B cell (primary cell): ENCODE measurements around the gene HPS4. TPM values are rescaled to one million over a fixed set of nuclear protein-coding genes. Genes with fewer than 3 reads are reported as not detected.

Experiments used
- ATAC-seq: fragments of 200-7000 bp; cut with Tn5 transposase; one replicate; pipeline ENCODE4 v1.10.0; 2021; ENCODE audit warnings: low read depth, mild to moderate bottlenecking, moderate number of reproducible peaks, moderate library complexity
- CTCF ChIA-PET: fragments of 350-600 bp; sonication (Branson Sonifier 250); formaldehyde crosslinking; loops from one replicate; lab custom pipeline; 2021; ENCODE audit warnings: antibody characterized with exemption, inconsistent platforms; lab: Charles Lee
- POLR2A ChIA-PET: fragments of 350-600 bp; sonication (Branson Sonifier 250); formaldehyde crosslinking; loops from one replicate; lab custom pipeline; 2021; ENCODE audit warnings: antibody characterized with exemption; lab: Charles Lee
- DNase-seq: peaks from one replicate; pipeline ENCODE4 v3.0.0; 2013
- H2AFZ ChIP-seq: 2 replicates; pipeline ENCODE4 v1.6.1; 2012; ENCODE audit warnings: mild to moderate bottlenecking, low read depth, low read length; ENCODE audit not compliant: insufficient read depth, poor library complexity, severe bottlenecking
- H3K27ac ChIP-seq, 2 donors: 1 replicate in 1 of 2; 2 replicates in 1 of 2; pipeline ENCODE4 v1.5.1; 2012 to 2013; ENCODE audit warnings: low read length in 2 of 2, mild to moderate bottlenecking in 2 of 2, moderate library complexity in 1 of 2
- H3K27me3 ChIP-seq, 4 experiments: fragments of 200-600 bp in 1 of 4; sonication (generic) in 1 of 4; replicated peaks in 1 of 4; 1 replicate in 2 of 4; 2 replicates in 2 of 4; pipeline versions ENCODE4 v1.6.1 to v1.7.0; 2013 to 2016; ENCODE audit warnings: low read length in 3 of 4, mild to moderate bottlenecking in 2 of 4, mixed read lengths in 1 of 4, moderate library complexity in 1 of 4; ENCODE audit not compliant: insufficient read depth in 4 of 4, control insufficient read depth in 3 of 4; ENCODE audit errors: control extremely low read depth in 1 of 4
- H3K36me3 ChIP-seq, 2 experiments: replicated peaks in 1 of 2; 1 replicate in 1 of 2; 2 replicates in 1 of 2; pipeline versions ENCODE4 v1.6.1 to v1.7.1; 2013; ENCODE audit warnings: low read length in 1 of 2; ENCODE audit not compliant: insufficient read depth in 2 of 2, control insufficient read depth in 1 of 2; ENCODE audit errors: control extremely low read depth in 1 of 2, extremely low read depth in 1 of 2
- H3K4me1 ChIP-seq, 2 donors: fragments of 200-600 bp in 1 of 2; sonication (generic) in 1 of 2; 1 replicate in 1 of 2; 2 replicates in 1 of 2; pipeline versions ENCODE4 v1.5.1 to v1.6.1; 2013 to 2017; ENCODE audit warnings: low read length in 2 of 2; ENCODE audit not compliant: control insufficient read depth in 2 of 2, insufficient read depth in 2 of 2
- H3K4me2 ChIP-seq: replicated peaks from 2 replicates; pipeline ENCODE3; 2012; ENCODE audit warnings: mild to moderate bottlenecking, low read depth, low read length; ENCODE audit not compliant: poor library complexity, severe bottlenecking
- H3K4me3 ChIP-seq, 5 experiments: fragments of 200-600 bp in 1 of 5; sonication (generic) in 1 of 5; 1 replicate in 3 of 5; 2 replicates in 2 of 5; pipeline versions ENCODE4 v1.5.1 to v1.7.0; 2011 to 2016; ENCODE audit warnings: low read length in 4 of 5, mild to moderate bottlenecking in 4 of 5, low read depth in 2 of 5, control low read depth in 1 of 5, moderate library complexity in 1 of 5; ENCODE audit not compliant: insufficient read depth in 1 of 5; ENCODE audit errors: control extremely low read depth in 1 of 5, extremely low read depth in 1 of 5
- H3K79me2 ChIP-seq: fragments of 200-600 bp; sonication (generic); one replicate; pipeline ENCODE4 v1.6.0; 2016; ENCODE audit warnings: low read length; ENCODE audit not compliant: control insufficient read depth, insufficient read depth
- H3K9ac ChIP-seq: fragments of 200-600 bp; sonication (generic); 2 replicates; pipeline ENCODE4 v1.6.1; 2017; ENCODE audit warnings: mild to moderate bottlenecking, low read length, moderate library complexity
- H3K9me3 ChIP-seq, 3 donors: one replicate each; pipeline versions ENCODE4 v1.6.1 to v1.7.1; 2013; ENCODE audit warnings: low read length in 2 of 3; ENCODE audit not compliant: control insufficient read depth in 2 of 3, insufficient read depth in 1 of 3; ENCODE audit errors: control extremely low read depth in 1 of 3
- H4K20me1 ChIP-seq: 2 replicates; pipeline ENCODE4 v1.6.0; 2012; ENCODE audit warnings: mild to moderate bottlenecking, low read length; ENCODE audit not compliant: insufficient read depth, control insufficient read depth, poor library complexity, severe bottlenecking
- H3K27ac Mint-ChIP-seq: one replicate; pipeline ENCODE4 v1.8.0; 2021; ENCODE audit warnings: mixed read lengths
- H3K27me3 Mint-ChIP-seq: one replicate; pipeline ENCODE4 v1.8.0; 2021; ENCODE audit warnings: mixed read lengths
- H3K4me1 Mint-ChIP-seq: one replicate; pipeline ENCODE4 v1.8.0; 2021; ENCODE audit warnings: mixed read lengths
- H3K4me3 Mint-ChIP-seq: one replicate; pipeline ENCODE4 v1.8.0; 2021; ENCODE audit warnings: mixed read lengths
- H3K9me3 Mint-ChIP-seq: one replicate; pipeline ENCODE4 v1.8.0; 2022; ENCODE audit warnings: mixed read lengths; ENCODE audit not compliant: insufficient read depth
- EZH2 ChIP-seq: IDR thresholded peaks from 2 replicates; pipeline ENCODE4 v1.6.1; 2012; ENCODE audit warnings: borderline replicate concordance, low read depth, mild to moderate bottlenecking, moderate library complexity, low read length; ENCODE audit not compliant: insufficient read depth, poor library complexity, severe bottlenecking
- WGBS: methylation state at CpG from one replicate; pipeline ENCODE4 v1.1.5; 2013; ENCODE audit warnings: missing lambda C conversion rate; ENCODE audit not compliant: insufficient coverage; 5-methylcytosine and 5-hydroxymethylcytosine counted together
- intact Hi-C: fragments of 100-400 bp; cut with micrococcal nuclease; formaldehyde crosslinking; loops from one replicate; pipeline ENCODE4 v1.10.0; 2022
- polyA plus RNA-seq: library from polyadenylated mRNA; depleted of rRNA; stranded (reverse); fragments of >200 nt; gene quantifications from 2 replicates; pipeline ENCODE4 v1.2.3, GENCODE V29; 2012
- total RNA-seq, 2 donors: library from RNA; stranded (reverse); fragments of 120-200 nt in 1 of 2; gene quantifications; 1 replicate in 1 of 2; 2 replicates in 1 of 2; pipeline versions ENCODE4 v1.2.3 to v1.2.4, GENCODE V29; 2013 to 2022
- TF ChIP-seq, protein P1 (sequence below): fragments of 200-600 bp; IDR thresholded peaks from one replicate; pipeline ENCODE4 v1.8.0; 2022; ENCODE audit warnings: antibody characterized with exemption, mild to moderate bottlenecking

Gene HPS4
- total and polyA plus RNA-seq, 2 donors (not counting 1 experiment from before 2014, with no cell fraction given) = 34.8 to 61.8 TPM

DNA sequence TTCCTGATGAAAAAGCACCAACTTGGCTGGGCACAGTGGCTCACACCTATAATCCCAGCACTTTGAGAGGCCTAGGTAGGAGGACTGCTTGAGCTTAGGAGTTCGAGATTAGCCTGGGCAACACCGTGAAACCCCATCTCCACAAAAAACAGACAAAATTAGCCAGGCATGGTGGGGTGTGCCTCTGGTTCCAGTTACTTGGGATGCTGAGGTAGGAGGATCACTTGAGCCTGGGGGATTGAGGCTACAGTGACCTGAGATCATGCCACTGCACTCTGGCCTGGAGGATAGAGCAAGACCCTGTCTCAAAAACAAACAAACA lies 3.0 kb downstream of the HPS4 start:
- POLR2A ChIA-PET = no interaction called here
- peaks cover 67% of the 10 kb centered on the region for H3K79me2 ChIP-seq
- H3K36me3 ChIP-seq = peaks cover 0 to 24% of the 10 kb centered on the region in 2 experiments
- intact Hi-C loops = loop anchor here (2.0 kb wide), 1 partner anchor 20 kb away; no protein-coding TSS in a partner anchor
- H3K4me3 Mint-ChIP-seq = peak overlapping the region; percentile 94
- H4K20me1 ChIP-seq = no peaks in the 10 kb centered on the region
- no CpG with 5 or more reads among the region's 2 CpGs for WGBS
- H3K27ac Mint-ChIP-seq = peak overlapping the region; percentile 72
- H3K9me3 ChIP-seq = no peaks in the 10 kb centered on the region
- CTCF ChIA-PET = no interaction called here
- H3K27me3 Mint-ChIP-seq = no peaks in the 10 kb centered on the region
- TF ChIP-seq, protein P1, sequence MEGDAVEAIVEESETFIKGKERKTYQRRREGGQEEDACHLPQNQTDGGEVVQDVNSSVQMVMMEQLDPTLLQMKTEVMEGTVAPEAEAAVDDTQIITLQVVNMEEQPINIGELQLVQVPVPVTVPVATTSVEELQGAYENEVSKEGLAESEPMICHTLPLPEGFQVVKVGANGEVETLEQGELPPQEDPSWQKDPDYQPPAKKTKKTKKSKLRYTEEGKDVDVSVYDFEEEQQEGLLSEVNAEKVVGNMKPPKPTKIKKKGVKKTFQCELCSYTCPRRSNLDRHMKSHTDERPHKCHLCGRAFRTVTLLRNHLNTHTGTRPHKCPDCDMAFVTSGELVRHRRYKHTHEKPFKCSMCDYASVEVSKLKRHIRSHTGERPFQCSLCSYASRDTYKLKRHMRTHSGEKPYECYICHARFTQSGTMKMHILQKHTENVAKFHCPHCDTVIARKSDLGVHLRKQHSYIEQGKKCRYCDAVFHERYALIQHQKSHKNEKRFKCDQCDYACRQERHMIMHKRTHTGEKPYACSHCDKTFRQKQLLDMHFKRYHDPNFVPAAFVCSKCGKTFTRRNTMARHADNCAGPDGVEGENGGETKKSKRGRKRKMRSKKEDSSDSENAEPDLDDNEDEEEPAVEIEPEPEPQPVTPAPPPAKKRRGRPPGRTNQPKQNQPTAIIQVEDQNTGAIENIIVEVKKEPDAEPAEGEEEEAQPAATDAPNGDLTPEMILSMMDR = no peak
- no peak for TF ChIP-seq EZH2
- peak overlapping the region; percentile 50 to 72 for H3K27ac ChIP-seq
- H3K4me1 Mint-ChIP-seq = peaks cover 73% of the 10 kb centered on the region
- no peak for ATAC-seq
- no peaks in the 10 kb centered on the region for H3K9me3 Mint-ChIP-seq
- peak overlapping the region; percentile 68 for H3K4me2 ChIP-seq
- H3K4me1 ChIP-seq = peaks cover 50 to 61% of the 10 kb centered on the region in 2 donors
- H3K27me3 ChIP-seq = no peaks in the 10 kb centered on the region
- no peak overlapping the region for H2AFZ ChIP-seq
- no peak overlapping the region for H3K9ac ChIP-seq
- no peak for DNase-seq
- no peak overlapping the region for H3K4me3 ChIP-seq

- no peaks in the 10 kb centered on the region for H4K20me1 ChIP-seq
- POLR2A ChIA-PET = no interaction called here
- TF ChIP-seq, protein P1 = no peak
- peaks cover 0 to 25% of the 10 kb centered on the region in 2 experiments for H3K36me3 ChIP-seq
- no peak for ATAC-seq
- peaks cover 50 to 61% of the 10 kb centered on the region in 2 donors for H3K4me1 ChIP-seq
- H3K9me3 Mint-ChIP-seq = no peaks in the 10 kb centered on the region
- H3K4me3 ChIP-seq = peak overlapping the region; percentile 31 to 55 (median 44)
- peak; percentile 41 for DNase-seq
- peaks cover 67% of the 10 kb centered on the region for H3K4me1 Mint-ChIP-seq
- H2AFZ ChIP-seq = peak overlapping the region; percentile 64
- peak overlapping the region; percentile 94 for H3K4me3 Mint-ChIP-seq
- peak overlapping the region; percentile 50 to 72 for H3K27ac ChIP-seq
- H3K27ac Mint-ChIP-seq = peak overlapping the region; percentile 82
- no peaks in the 10 kb centered on the region for H3K9me3 ChIP-seq
- H3K27me3 ChIP-seq = no peaks in the 10 kb centered on the region
- CTCF ChIA-PET = interaction anchor here (1.0 to 1.6 kb wide), 5 partner anchors 18 to 49 kb away, joined by 3 to 5 read pairs (median 4); no protein-coding TSS in a partner anchor
- peak overlapping the region; percentile 50 for H3K9ac ChIP-seq
- H3K79me2 ChIP-seq = peaks cover 67% of the 10 kb centered on the region
- H3K4me2 ChIP-seq = peak overlapping the region; percentile 68
- 33% methylated on average over 9 of the region's 12 CpGs for WGBS
- no peaks in the 10 kb centered on the region for H3K27me3 Mint-ChIP-seq
- intact Hi-C loops = loop anchor here (2.0 kb wide), 1 partner anchor 19 kb away; no protein-coding TSS in a partner anchor
Observed at GRCh38 chr22:26479792-26480610, 3.6 kb downstream of the HPS4 start.
